Measurements from ENCODE around the gene TBC1D24. TPM values are rescaled to one million over a fixed set of nuclear protein-coding genes. Genes with fewer than 3 reads are reported as not detected.

Gene TBC1D24
- total RNA-seq, 1 experiment from 2014 or later, result 12.5 TPM

DNA sequence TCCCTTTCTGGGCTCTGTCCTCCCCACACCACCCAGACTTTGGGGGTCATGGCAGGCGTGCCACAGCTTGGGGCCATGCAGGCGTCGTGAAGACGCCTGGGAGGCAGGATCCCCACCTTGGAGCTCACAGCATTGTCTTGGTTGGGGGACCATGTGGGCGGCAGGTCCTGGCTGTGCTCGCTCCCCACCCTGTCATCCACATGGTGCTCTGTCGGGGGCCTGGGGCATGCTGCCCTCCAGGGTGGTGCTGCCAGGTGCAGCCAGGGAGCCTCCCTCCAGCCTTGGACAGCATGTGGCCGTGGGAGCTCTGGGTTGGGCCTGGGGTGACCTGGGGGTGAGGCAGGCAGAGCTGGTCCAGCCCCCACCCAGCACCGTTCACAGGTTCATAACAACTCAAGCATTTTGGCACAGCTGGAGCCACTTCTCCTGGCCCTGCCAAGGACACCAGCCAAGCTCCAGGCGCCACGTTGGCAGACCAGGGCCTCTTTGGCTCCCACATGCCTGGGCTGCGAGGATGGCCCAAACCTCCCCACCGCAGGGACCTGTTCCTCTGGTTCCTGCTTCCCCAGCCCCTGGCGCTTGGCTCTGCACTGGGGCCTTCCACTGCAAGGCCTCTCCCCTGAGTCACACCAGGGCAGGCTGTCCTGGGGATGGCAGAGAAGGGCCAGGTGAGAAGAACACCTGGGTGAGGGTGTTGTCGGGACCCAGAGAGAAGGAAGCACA, 23.8 kb downstream of the TBC1D24 start:
- DNase-seq (ENCODE audit: low read depth), result no peak

GRCh38 chr16:2499454-2499853, 24.5 kb downstream of the TBC1D24 start:
- DNase-seq (ENCODE audit: low read depth), result no peak

- DNase-seq (ENCODE audit: low read depth), result no peak
Measured at GRCh38 chr16:2499890-2500429, 25.0 kb downstream of the TBC1D24 start.

DNA sequence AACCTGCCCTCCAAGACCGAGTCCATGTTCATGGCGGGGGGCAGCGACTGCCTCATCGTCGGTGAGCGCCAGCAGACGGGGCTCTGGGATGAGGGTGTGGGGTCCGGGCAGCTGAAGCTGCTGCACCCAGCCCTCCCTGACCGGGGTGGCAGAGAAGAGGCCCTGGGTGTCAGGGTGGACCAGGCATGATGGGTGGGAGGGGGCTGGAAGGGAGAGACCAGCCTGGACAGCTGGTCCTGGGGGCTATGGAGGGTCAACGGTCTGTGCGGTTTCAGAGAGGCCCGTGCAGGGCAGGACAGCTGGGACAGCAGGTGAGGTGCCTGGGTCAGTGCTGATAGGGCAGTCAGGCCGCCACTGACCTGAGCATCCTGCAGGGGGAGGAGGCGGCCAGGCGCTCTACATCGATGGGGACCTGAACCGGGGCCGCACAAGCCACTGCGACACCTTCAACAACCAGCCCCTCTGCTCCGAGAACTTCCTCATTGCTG, 25.5 kb downstream of the TBC1D24 start:
- DNase-seq (ENCODE audit: low read depth), result no peak

GRCh38 chr16:2500918-2501750, 26.2 kb downstream of the TBC1D24 start:
- peak; percentile 57 for DNase-seq (ENCODE audit: low read depth)

- DNase-seq (ENCODE audit: low read depth), result no peak
Measured at GRCh38 chr16:2501946-2502895, 27.3 kb downstream of the TBC1D24 start.

DNA sequence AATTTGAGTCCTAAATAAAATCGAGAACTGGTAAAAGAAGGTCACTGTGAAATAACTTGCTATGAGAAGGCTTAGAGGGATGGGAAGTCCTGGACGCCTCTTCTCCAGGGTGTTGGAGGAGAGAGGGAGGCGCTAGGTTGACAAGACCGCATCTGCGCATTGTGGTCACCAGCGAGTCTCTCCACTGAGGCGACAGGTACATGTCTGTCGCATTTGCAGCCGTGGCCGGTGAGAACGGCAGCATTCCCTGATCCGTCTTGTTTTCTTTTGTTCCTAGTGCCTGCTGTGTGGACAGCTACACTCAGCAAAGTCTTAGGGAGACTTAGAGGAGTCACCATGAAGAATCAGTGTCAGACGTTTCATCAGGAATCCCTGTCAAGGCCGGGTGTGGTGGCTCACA, 30.8 kb downstream of the TBC1D24 start:
- no peak for DNase-seq (ENCODE audit: low read depth)

DNA sequence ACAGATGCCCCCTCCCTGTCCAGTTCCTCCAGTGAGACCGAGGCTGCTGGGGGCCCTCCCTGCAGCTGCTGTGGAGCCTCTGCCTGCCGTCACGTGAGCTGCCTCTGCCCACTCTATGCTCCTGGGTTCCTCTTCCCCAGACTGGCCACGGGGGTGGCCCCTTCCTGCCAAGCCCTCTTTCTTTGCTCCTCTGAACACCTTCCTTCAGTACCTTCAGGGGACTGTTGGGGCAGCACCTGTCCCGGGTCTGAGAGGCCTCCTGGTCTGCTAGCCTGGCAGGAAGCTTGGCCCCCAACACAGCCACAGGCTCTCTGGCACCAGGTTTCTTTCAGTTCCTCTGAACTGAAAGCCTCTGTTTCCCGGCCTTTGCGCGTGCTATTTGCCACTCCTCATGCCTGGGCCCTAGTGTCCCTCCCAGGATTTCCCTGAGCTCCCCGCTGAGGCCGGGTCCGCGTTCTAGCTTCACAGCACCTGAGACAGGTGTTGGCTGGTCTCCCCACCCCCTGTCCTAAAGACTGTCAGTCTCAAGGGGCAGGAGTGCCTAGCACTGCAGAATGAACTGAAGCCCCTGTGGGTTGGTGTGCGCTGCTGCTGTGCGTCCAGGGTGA, 32.2 kb downstream of the TBC1D24 start:
- DNase-seq (ENCODE audit: low read depth), result no peak

- no peak for DNase-seq (ENCODE audit: low read depth)
Measured at GRCh38 chr16:2507665-2508064, 32.7 kb downstream of the TBC1D24 start.

GRCh38 chr16:2508722-2509400, 33.9 kb downstream of the TBC1D24 start:
- DNase-seq (ENCODE audit: low read depth), result no peak

DNA sequence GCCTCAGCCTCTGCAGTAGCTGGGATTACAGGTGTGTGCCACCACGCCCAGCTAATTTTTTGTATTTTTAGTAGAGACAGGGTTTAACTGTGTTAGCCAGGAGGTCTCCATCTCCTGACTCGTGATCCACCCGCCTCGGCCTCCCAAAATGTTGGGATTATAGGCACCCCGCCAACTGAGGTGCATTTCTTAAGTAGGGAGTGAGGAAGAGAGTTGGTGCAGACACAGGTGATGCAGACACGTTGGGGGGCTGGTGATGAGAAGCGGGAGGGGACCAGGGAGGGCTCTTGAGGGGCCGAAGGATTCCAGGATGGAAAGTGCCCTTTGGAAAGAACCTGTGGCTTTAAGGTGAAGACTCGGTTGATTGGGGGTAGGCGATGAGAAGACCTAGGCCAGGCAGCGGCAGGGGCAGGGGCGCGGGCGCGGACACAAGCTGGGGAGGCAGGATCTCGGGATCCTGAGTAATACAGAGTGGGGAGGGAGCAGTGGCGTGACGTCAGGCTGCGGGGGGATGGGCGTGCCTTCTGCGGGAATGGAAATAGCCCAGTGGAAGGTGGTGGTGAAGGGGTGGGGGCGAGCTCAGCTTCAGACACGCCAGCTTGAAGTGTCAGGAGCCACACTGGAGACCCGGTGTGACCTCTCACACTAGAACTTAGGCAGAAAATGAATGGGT, 36.3 kb downstream of the TBC1D24 start:
- peak; percentile 37 for DNase-seq (ENCODE audit: low read depth)

- no peak for DNase-seq (ENCODE audit: low read depth)
Measured at GRCh38 chr16:2511996-2512734, 37.2 kb downstream of the TBC1D24 start.

- DNase-seq (ENCODE audit: low read depth), result no peak
Measured at GRCh38 chr16:2512735-2513404, 37.9 kb downstream of the TBC1D24 start.

GRCh38 chr16:2513405-2514332, 38.7 kb downstream of the TBC1D24 start, which contains the start of gene ATP6V0C:
TSS of gene ATP6V0C (plus strand) at chr16:2513952. CDS start at chr16:2514104, 152 bp downstream.
- DNase-seq (ENCODE audit: low read depth), result peak; percentile 76

GRCh38 chr16:2514333-2515179, 39.6 kb downstream of the TBC1D24 start:
- no peak for DNase-seq (ENCODE audit: low read depth)

DNA sequence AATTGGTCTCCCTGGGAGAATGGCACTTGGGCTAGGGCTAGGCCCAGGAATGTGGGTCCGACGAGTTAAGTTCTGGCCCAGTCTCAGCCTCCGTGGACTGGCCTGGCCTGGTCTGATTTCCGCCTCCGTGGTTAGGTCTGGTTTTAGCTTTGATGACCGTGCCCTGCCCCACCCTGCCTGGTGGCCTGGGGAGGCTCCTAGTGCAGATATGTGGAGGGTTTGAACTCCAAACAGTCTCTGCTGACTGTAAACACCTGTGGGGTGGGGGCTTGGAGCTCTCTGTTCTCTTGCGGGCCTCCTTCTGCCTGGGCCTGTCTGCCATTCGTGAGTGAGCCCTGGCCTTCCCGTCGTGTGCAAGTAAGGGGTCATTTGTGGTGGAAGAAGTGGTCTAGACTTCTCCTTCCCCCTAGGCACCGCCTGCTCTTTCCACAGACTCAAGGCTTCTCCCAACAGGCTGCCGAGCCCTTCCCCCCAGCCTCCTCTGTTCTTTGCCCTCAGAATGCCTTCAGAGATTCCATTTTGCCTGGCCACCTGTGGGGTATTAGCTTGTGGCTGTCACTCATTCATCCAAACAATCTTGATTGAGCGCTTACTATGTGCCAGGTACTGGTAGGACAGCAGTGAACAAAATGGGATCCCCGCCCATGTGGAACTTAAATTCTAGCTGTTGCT, 40.4 kb downstream of the TBC1D24 start:
- no peak for DNase-seq (ENCODE audit: low read depth)
